ENCODE measurements around the gene PCDHGA9. TPM values are rescaled to one million over a fixed set of nuclear protein-coding genes. Genes with fewer than 3 reads are reported as not detected.
"Not testable (repeated sequence)": the region's sequence is repeated elsewhere in the genome, so short reads cannot be mapped to it uniquely, and the experiment has no call there.

The PCDHGA9 gene
- total RNA-seq, 2 donors from 2014 or later = 0.89 to 7.3 TPM

- WGBS, 2 experiments (ENCODE audit: insufficient coverage in 1 of 2, insufficient read length in 1 of 2) = 94 to 97% methylated on average over 25 to 33 of the region's 33 CpGs
Observed at GRCh38 chr5:141430332-141431113, 27.9 kb downstream of the PCDHGA9 start, which contains the start of gene PCDHGA12. TSS of gene PCDHGA12 (plus strand) at chr5:141430507. CDS start at chr5:141430760, 253 bp downstream.

DNA sequence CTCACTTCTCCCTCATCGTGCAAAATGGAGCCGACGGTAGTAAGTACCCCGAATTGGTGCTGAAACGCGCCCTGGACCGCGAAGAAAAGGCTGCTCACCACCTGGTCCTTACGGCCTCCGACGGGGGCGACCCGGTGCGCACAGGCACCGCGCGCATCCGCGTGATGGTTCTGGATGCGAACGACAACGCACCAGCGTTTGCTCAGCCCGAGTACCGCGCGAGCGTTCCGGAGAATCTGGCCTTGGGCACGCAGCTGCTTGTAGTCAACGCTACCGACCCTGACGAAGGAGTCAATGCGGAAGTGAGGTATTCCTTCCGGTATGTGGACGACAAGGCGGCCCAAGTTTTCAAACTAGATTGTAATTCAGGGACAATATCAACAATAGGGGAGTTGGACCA is 28.7 kb downstream of the PCDHGA9 start:
- H3K36me3 ChIP-seq (ENCODE audit: control insufficient read depth, insufficient read depth, low read length) = no peaks in the 10 kb centered on the region
- no peak overlapping the region for H3K27ac ChIP-seq (ENCODE audit: low read depth, low read length)
- Mint-ChIP-seq H3K36me3 (ENCODE audit: low read depth) (peaks cover 59% of the 10 kb centered on the region), H3K4me3 (no peak overlapping the region), H3K27ac (no peak overlapping the region), H3K9me3 (peaks cover 73% of the 10 kb centered on the region), H3K27me3 (ENCODE audit: insufficient read depth) (no peaks in the 10 kb centered on the region), H3K4me1 (no peaks in the 10 kb centered on the region)
- no peak overlapping the region for H3K4me3 ChIP-seq (ENCODE audit: low read length)
- no peaks in the 10 kb centered on the region for H3K4me1 ChIP-seq (ENCODE audit: control insufficient read depth, insufficient read depth, low read length)
- H3K9ac ChIP-seq (ENCODE audit: extremely low read depth, low read length, poor library complexity, severe bottlenecking) = no peak overlapping the region
- TF ChIP-seq CTCF (conservative IDR thresholded peaks at IDR 0.05) = no peak
- 95 to 96% methylated on average over 37 of the region's 37 CpGs for WGBS, 2 experiments (ENCODE audit: insufficient coverage in 1 of 2, insufficient read length in 1 of 2)
- no peak for DNase-seq
- peaks cover 71% of the 10 kb centered on the region for H3K9me3 ChIP-seq (ENCODE audit: control insufficient read depth, low read length)
- no peaks in the 10 kb centered on the region for H3K27me3 ChIP-seq (ENCODE audit: control insufficient read depth, insufficient read depth, low read length, poor library complexity, severe bottlenecking)

More at GRCh38 chr5:141430332-141431113, 27.9 kb downstream of the PCDHGA9 start, which contains the start of gene PCDHGA12:
- Histone ChIP-seq H3K27ac (ENCODE audit: low read depth, low read length) (no peak within 1 kb of the TSS), H3K9me3 (ENCODE audit: control insufficient read depth, low read length) (peaks cover 77% of the 10 kb centered on the region), H3K36me3 (ENCODE audit: control insufficient read depth, insufficient read depth, low read length) (no peaks in the 10 kb centered on the region), H3K4me3 (ENCODE audit: low read length) (no peak within 1 kb of the TSS), H3K4me1 (ENCODE audit: control insufficient read depth, insufficient read depth, low read length) (no peaks in the 10 kb centered on the region), H3K27me3 (ENCODE audit: control insufficient read depth, insufficient read depth, low read length, poor library complexity, severe bottlenecking) (no peaks in the 10 kb centered on the region), H3K9ac (ENCODE audit: extremely low read depth, low read length, poor library complexity, severe bottlenecking) (no peak within 1 kb of the TSS)
- Mint-ChIP-seq H3K4me3 (no peak within 1 kb of the TSS), H3K27ac (no peak within 1 kb of the TSS), H3K4me1 (no peaks in the 10 kb centered on the region), H3K9me3 (peaks cover 72% of the 10 kb centered on the region), H3K36me3 (ENCODE audit: low read depth) (peaks cover 66% of the 10 kb centered on the region), H3K27me3 (ENCODE audit: insufficient read depth) (no peaks in the 10 kb centered on the region)
- no peak for DNase-seq
- no peak for TF ChIP-seq CTCF (conservative IDR thresholded peaks at IDR 0.05)

- H3K4me1 Mint-ChIP-seq; H3K9ac ChIP-seq (ENCODE audit: extremely low read depth, low read length, poor library complexity, severe bottlenecking); H3K4me3 Mint-ChIP-seq; H3K27me3 ChIP-seq (ENCODE audit: control insufficient read depth, insufficient read depth, low read length, poor library complexity, severe bottlenecking); H3K27me3 Mint-ChIP-seq (ENCODE audit: insufficient read depth); H3K36me3 ChIP-seq (ENCODE audit: control insufficient read depth, insufficient read depth, low read length); H3K27ac Mint-ChIP-seq; H3K4me1 ChIP-seq (ENCODE audit: control insufficient read depth, insufficient read depth, low read length); DNase-seq; H3K4me3 ChIP-seq (ENCODE audit: low read length); H3K27ac ChIP-seq (ENCODE audit: low read depth, low read length): not testable (repeated sequence)
- H3K9me3 Mint-ChIP-seq = peaks cover 63% of the 10 kb centered on the region
- WGBS, 2 experiments (ENCODE audit: insufficient coverage in 1 of 2, insufficient read length in 1 of 2) = 95 to 100% methylated on average over 12 to 31 of the region's 38 CpGs
- peaks cover 52% of the 10 kb centered on the region for H3K36me3 Mint-ChIP-seq (ENCODE audit: low read depth)
- H3K9me3 ChIP-seq (ENCODE audit: control insufficient read depth, low read length) = peaks cover 62% of the 10 kb centered on the region
Observed at GRCh38 chr5:141432308-141432707, 29.7 kb downstream of the PCDHGA9 start.

GRCh38 chr5:141432726-141433125 is 30.1 kb downstream of the PCDHGA9 start:
- H3K9me3 ChIP-seq (ENCODE audit: control insufficient read depth, low read length) = peaks cover 57% of the 10 kb centered on the region
- H3K4me3 ChIP-seq (ENCODE audit: low read length); H3K36me3 ChIP-seq (ENCODE audit: control insufficient read depth, insufficient read depth, low read length); H3K9ac ChIP-seq (ENCODE audit: extremely low read depth, low read length, poor library complexity, severe bottlenecking); H3K27ac ChIP-seq (ENCODE audit: low read depth, low read length); H3K4me1 ChIP-seq (ENCODE audit: control insufficient read depth, insufficient read depth, low read length); H3K27ac Mint-ChIP-seq; H3K27me3 Mint-ChIP-seq (ENCODE audit: insufficient read depth); H3K4me3 Mint-ChIP-seq; H3K27me3 ChIP-seq (ENCODE audit: control insufficient read depth, insufficient read depth, low read length, poor library complexity, severe bottlenecking); DNase-seq; H3K4me1 Mint-ChIP-seq: not testable (repeated sequence)
- WGBS, 2 experiments (ENCODE audit: insufficient coverage in 1 of 2, insufficient read length in 1 of 2) = 91 to 96% methylated on average over 16 to 29 of the region's 29 CpGs
- Mint-ChIP-seq H3K9me3 (peaks cover 60% of the 10 kb centered on the region), H3K36me3 (ENCODE audit: low read depth) (peaks cover 48% of the 10 kb centered on the region)

Measured in endodermal cell (in vitro differentiated cells).